Lung (tissue), 12 donors: ENCODE data around the gene GPD2. TPM values are rescaled to one million over a fixed set of nuclear protein-coding genes. Genes with fewer than 3 reads are reported as not detected.
"Not testable (repeated sequence)": the region's sequence is repeated elsewhere in the genome, so short reads cannot be mapped to it uniquely, and the experiment has no call there.

Source experiments
- ATAC-seq: fragments of 200-7000 bp; cut with Tn5 transposase; one replicate; pipeline ENCODE4 v1.9.1; 2020; ENCODE audit warnings: moderate number of reproducible peaks; ENCODE audit not compliant: insufficient read depth, low FRiP score
- DNase-seq, 3 donors: peaks; one replicate each; pipeline ENCODE4 v3.0.0-alpha.2; 2013 to 2017
- H3K27ac ChIP-seq, 2 donors: one replicate each; pipeline ENCODE4 v1.5.1; 2013; ENCODE audit warnings: mild to moderate bottlenecking in 2 of 2, moderate library complexity in 2 of 2, control low read depth in 1 of 2, inconsistent platforms in 1 of 2, low read depth in 1 of 2, low read length in 1 of 2
- H3K27me3 ChIP-seq, 3 donors: one replicate each; pipeline ENCODE4 v1.5.1; 2013; ENCODE audit warnings: low read length in 2 of 3; ENCODE audit not compliant: control insufficient read depth in 3 of 3, insufficient read depth in 3 of 3
- H3K36me3 ChIP-seq, 4 donors: one replicate each; pipeline ENCODE4 v1.5.1; 2013; ENCODE audit warnings: low read length in 4 of 4, mild to moderate bottlenecking in 1 of 4, moderate library complexity in 1 of 4; ENCODE audit not compliant: control insufficient read depth in 4 of 4, insufficient read depth in 4 of 4
- H3K4me1 ChIP-seq, 5 donors: one replicate each; pipeline ENCODE4 v1.5.1; 2013; ENCODE audit warnings: low read length in 5 of 5, mild to moderate bottlenecking in 2 of 5, moderate library complexity in 1 of 5; ENCODE audit not compliant: control insufficient read depth in 5 of 5, insufficient read depth in 5 of 5
- H3K4me3 ChIP-seq: one replicate; pipeline ENCODE4 v1.5.1; 2013; ENCODE audit warnings: mild to moderate bottlenecking, control low read depth, moderate library complexity
- H3K9ac ChIP-seq, 2 donors: one replicate each; pipeline ENCODE4 v1.5.1; 2013; ENCODE audit warnings: low read length in 2 of 2, control low read depth in 1 of 2; ENCODE audit not compliant: insufficient read depth in 1 of 2
- H3K9me3 ChIP-seq, 4 donors: one replicate each; pipeline ENCODE4 v1.5.1; 2013; ENCODE audit warnings: low read length in 3 of 4, mild to moderate bottlenecking in 1 of 4, moderate library complexity in 1 of 4; ENCODE audit not compliant: control insufficient read depth in 4 of 4, insufficient read depth in 3 of 4
- CTCF ChIP-seq: IDR thresholded peaks from 2 replicates; pipeline ENCODE4 v1.5.1; 2012; ENCODE audit warnings: mild to moderate bottlenecking; ENCODE audit errors: control extremely low read depth, extremely low read depth
- WGBS, 2 donors: extraction: QIAGEN DNeasy Blood & Tissue Kit; methylation state at CpG; one replicate each; pipeline ENCODE4 v1.1.7; 2013; 5-methylcytosine and 5-hydroxymethylcytosine counted together
- polyA plus RNA-seq, 2 donors: library from polyadenylated mRNA; stranded (reverse); fragments of 200-250 nt; gene quantifications; one replicate each; pipeline ENCODE4 v1.2.1, GENCODE V29; 2013
- total RNA-seq, 2 donors: library from RNA; depleted of rRNA in 1 of 2; stranded (reverse); fragments of >200 nt in 1 of 2; gene quantifications; one replicate each; pipeline ENCODE4 v1.2.1, GENCODE V29; 2014 to 2021
- donor health status: control.
- donor health status: control.
- donor health status: Bipolar disorder and iron deficiency.
- donor health status: healthy.
- donor health status: DM: yes; HTN: yes; CAD: no.

The GPD2 gene
- total and polyA plus RNA-seq, 4 donors = 8.1 to 50.4 (median 28.9) TPM

GRCh38 chr2:156492979-156493378 is 56.8 kb downstream of the GPD2 start:
- Histone ChIP-seq H3K9me3 (no peaks in the 10 kb centered on the region), H3K27me3 (no peaks in the 10 kb centered on the region), H3K4me3 (no peak overlapping the region), H3K27ac (no peak overlapping the region), H3K36me3 (peaks cover 0 to 2% (median 0%) of the 10 kb centered on the region in 4 donors), H3K4me1 (peaks cover 0 to 5% (median 0%) of the 10 kb centered on the region in 5 donors), H3K9ac (no peak overlapping the region)
- no peak for TF ChIP-seq CTCF
- ATAC-seq (no peak), DNase-seq (no peak)

DNA sequence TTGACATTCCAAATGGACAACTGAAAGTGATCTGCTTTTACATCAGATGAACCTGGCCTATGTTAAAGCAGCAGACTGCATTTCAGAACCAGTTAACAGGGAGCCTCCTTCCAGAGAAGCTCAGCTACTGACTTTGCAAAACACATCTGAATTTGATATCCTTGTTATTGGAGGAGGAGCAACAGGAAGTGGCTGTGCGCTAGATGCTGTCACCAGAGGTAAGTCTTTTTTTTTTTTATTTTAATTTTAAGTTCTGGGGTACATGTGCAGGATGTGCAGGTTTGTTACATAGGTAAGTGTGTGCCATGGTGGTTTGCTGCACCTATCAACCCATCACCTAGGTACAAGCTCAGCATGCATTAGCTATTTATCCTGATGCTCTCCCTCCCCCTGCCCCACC is 59.8 kb downstream of the GPD2 start:
- H3K27me3 ChIP-seq, H3K36me3 ChIP-seq, H3K9ac ChIP-seq, H3K9me3 ChIP-seq, H3K27ac ChIP-seq, ATAC-seq, DNase-seq, H3K4me3 ChIP-seq, H3K4me1 ChIP-seq: not testable (repeated sequence)
- 81 to 87% methylated on average over 1 of the region's 1 CpG for whole genome bisulfite sequencing, 2 donors

GRCh38 chr2:156505696-156506095 is 69.5 kb downstream of the GPD2 start:
- H3K4me1 ChIP-seq = no peaks in the 10 kb centered on the region
- no peak for DNase-seq
- H3K9ac ChIP-seq = no peak overlapping the region
- H3K27ac ChIP-seq = no peak overlapping the region
- H3K27me3 ChIP-seq = no peaks in the 10 kb centered on the region
- no peak for TF ChIP-seq CTCF
- no peak overlapping the region for H3K4me3 ChIP-seq
- H3K36me3 ChIP-seq = no peaks in the 10 kb centered on the region
- no peak for ATAC-seq
- H3K9me3 ChIP-seq = no peaks in the 10 kb centered on the region

DNA sequence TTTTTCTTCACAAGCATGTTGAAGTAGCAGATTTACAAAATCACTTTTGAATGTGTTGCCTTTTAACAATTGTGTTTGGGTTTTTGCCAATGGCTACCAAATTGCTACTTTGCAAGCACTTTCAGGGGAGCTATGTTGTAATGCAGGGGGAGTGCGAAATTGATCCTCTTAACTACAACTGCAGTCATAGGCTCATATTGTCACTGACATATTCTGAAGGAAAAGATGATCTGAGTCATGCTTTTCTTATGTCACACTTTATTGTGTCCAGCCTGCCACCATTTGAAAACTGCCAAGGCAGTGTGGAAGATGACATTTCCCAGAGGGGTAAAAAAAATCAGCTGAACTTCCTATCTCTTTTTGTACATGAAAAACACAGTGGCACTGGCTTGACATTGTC is 74.9 kb downstream of the GPD2 start:
- H3K4me1 ChIP-seq = peaks cover 0 to 14% (median 0%) of the 10 kb centered on the region in 5 donors
- DNase-seq (no peak), ATAC-seq (no peak)
- H3K9me3 ChIP-seq = no peaks in the 10 kb centered on the region
- no peak overlapping the region for H3K9ac ChIP-seq
- WGBS, 2 donors = 87 to 93% methylated on average over 1 of the region's 1 CpG
- no peak for TF ChIP-seq CTCF
- no peak overlapping the region for H3K27ac ChIP-seq
- peaks cover 1 to 11% (median 3%) of the 10 kb centered on the region in 4 donors for H3K36me3 ChIP-seq
- H3K4me3 ChIP-seq = no peak overlapping the region
- no peaks in the 10 kb centered on the region for H3K27me3 ChIP-seq
